H9 (cell line): ENCODE measurements around the gene PARL. TPM values are rescaled to one million over a fixed set of nuclear protein-coding genes. Genes with fewer than 3 reads are reported as not detected.

Experiments used
- DNase-seq: peaks from one replicate; pipeline ENCODE4 v3.0.0-alpha.2; 2017
- H2AFZ ChIP-seq: one replicate; pipeline ENCODE4 v1.6.1; 2013; ENCODE audit warnings: mild to moderate bottlenecking, low read length, control low read depth, moderate library complexity
- H2AK5ac ChIP-seq: 2 replicates; pipeline ENCODE4 v1.6.1; 2013; ENCODE audit warnings: low read length, control low read depth, mixed read lengths; ENCODE audit not compliant: insufficient read length
- H2BK120ac ChIP-seq: one replicate; pipeline ENCODE4 v1.6.1; 2013; ENCODE audit warnings: low read depth, mild to moderate bottlenecking, low read length, control low read depth, inconsistent platforms; ENCODE audit not compliant: poor library complexity, severe bottlenecking
- H2BK12ac ChIP-seq: 2 replicates; pipeline ENCODE4 v1.6.1; 2013; ENCODE audit warnings: low read length, control low read depth, mixed read lengths, low read depth; ENCODE audit not compliant: insufficient read length
- H2BK15ac ChIP-seq: 2 replicates; pipeline ENCODE4 v1.6.1; 2013; ENCODE audit warnings: low read depth, low read length, control low read depth
- H2BK20ac ChIP-seq: one replicate; pipeline ENCODE4 v1.6.1; 2013; ENCODE audit warnings: low read depth, mild to moderate bottlenecking, low read length, control low read depth, inconsistent platforms; ENCODE audit not compliant: poor library complexity, severe bottlenecking
- H2BK5ac ChIP-seq: 2 replicates; pipeline ENCODE4 v1.6.1; 2013; ENCODE audit warnings: low read length, control low read depth, mixed read lengths; ENCODE audit not compliant: insufficient read length
- H3K14ac ChIP-seq: 2 replicates; pipeline ENCODE4 v1.6.1; 2013; ENCODE audit warnings: low read length, control low read depth; ENCODE audit not compliant: insufficient read depth
- H3K18ac ChIP-seq: 2 replicates; pipeline ENCODE4 v1.6.1; 2013; ENCODE audit warnings: low read depth, mild to moderate bottlenecking, mixed read lengths, low read length, control low read depth; ENCODE audit not compliant: insufficient read length
- H3K23ac ChIP-seq: 2 replicates; pipeline ENCODE4 v1.6.1; 2013; ENCODE audit warnings: low read length, control low read depth, mixed read lengths, low read depth; ENCODE audit not compliant: insufficient read length
- H3K23me2 ChIP-seq: 2 replicates; pipeline ENCODE4 v1.6.1; 2013; ENCODE audit warnings: low read depth, mild to moderate bottlenecking, mixed read lengths, low read length, control low read depth; ENCODE audit not compliant: insufficient read length, poor library complexity, severe bottlenecking
- H3K27ac ChIP-seq: 2 replicates; pipeline ENCODE4 v1.5.1; 2013; ENCODE audit warnings: low read length, control low read depth, mixed read lengths, low read depth; ENCODE audit not compliant: insufficient read length
- H3K27me3 ChIP-seq: 2 replicates; pipeline ENCODE4 v1.6.1; 2013; ENCODE audit warnings: low read length, control low read depth, inconsistent platforms; ENCODE audit not compliant: insufficient read depth
- H3K4ac ChIP-seq: 2 replicates; pipeline ENCODE4 v1.6.1; 2013; ENCODE audit warnings: low read depth, mild to moderate bottlenecking, control low read depth, inconsistent platforms, low read length, moderate library complexity
- H3K4me1 ChIP-seq: 2 replicates; pipeline ENCODE4 v1.6.1; 2013; ENCODE audit warnings: low read length, control low read depth, inconsistent platforms; ENCODE audit not compliant: insufficient read depth
- H3K4me2 ChIP-seq: 2 replicates; pipeline ENCODE4 v1.6.1; 2013; ENCODE audit warnings: low read length, control low read depth, mixed read lengths; ENCODE audit not compliant: insufficient read length, insufficient read depth
- H3K56ac ChIP-seq: 2 replicates; pipeline ENCODE4 v1.6.1; 2013; ENCODE audit warnings: low read depth, mild to moderate bottlenecking, mixed read lengths, low read length, control low read depth; ENCODE audit not compliant: insufficient read length
- H3K79me1 ChIP-seq: 2 replicates; pipeline ENCODE4 v1.6.1; 2013; ENCODE audit warnings: low read depth, mild to moderate bottlenecking, moderate library complexity, low read length, control low read depth, inconsistent platforms; ENCODE audit not compliant: insufficient read depth, poor library complexity, severe bottlenecking
- H3K79me2 ChIP-seq: 2 replicates; pipeline ENCODE4 v1.6.1; 2013; ENCODE audit warnings: low read length, control low read depth, inconsistent platforms; ENCODE audit not compliant: insufficient read depth
- H3K9ac ChIP-seq: 2 replicates; pipeline ENCODE4 v1.6.1; 2013; ENCODE audit warnings: low read length, control low read depth, mixed read lengths; ENCODE audit not compliant: insufficient read length; ENCODE audit errors: extremely low read depth
- H3K9me3 ChIP-seq: one replicate; pipeline ENCODE4 v1.6.1; 2013; ENCODE audit warnings: low read depth, low read length, inconsistent platforms; ENCODE audit not compliant: control insufficient read depth
- H3T11ph ChIP-seq: one replicate; pipeline ENCODE4 v1.6.1; 2013; ENCODE audit warnings: mild to moderate bottlenecking, low read length, control low read depth, inconsistent platforms
- H4K20me1 ChIP-seq: one replicate; pipeline ENCODE4 v1.6.1; 2013; ENCODE audit not compliant: control insufficient read depth, insufficient read length, insufficient read depth
- H4K5ac ChIP-seq: 2 replicates; pipeline ENCODE4 v1.6.1; 2013; ENCODE audit warnings: low read depth, mild to moderate bottlenecking, mixed read lengths, low read length, control low read depth; ENCODE audit not compliant: insufficient read length
- H4K8ac ChIP-seq: replicated peaks from 2 replicates; pipeline ENCODE4 v1.6.1; 2013; ENCODE audit warnings: low read length, control low read depth, mixed read lengths, low read depth; ENCODE audit not compliant: insufficient read length
- H4K91ac ChIP-seq: 2 replicates; pipeline ENCODE4 v1.6.1; 2013; ENCODE audit warnings: low read depth, mild to moderate bottlenecking, moderate library complexity, mixed read lengths, low read length, control low read depth; ENCODE audit not compliant: insufficient read length
- H3K27ac Mint-ChIP-seq, 3 experiments: 2 replicates in 2 of 3; 3 replicates in 1 of 3; pipeline ENCODE4 v1.8.0; 2020 to 2021; ENCODE audit warnings: mixed read lengths in 3 of 3, mild to moderate bottlenecking in 1 of 3, moderate library complexity in 1 of 3
- H3K27me3 Mint-ChIP-seq: 2 replicates; pipeline ENCODE4 v1.8.0; 2021; ENCODE audit warnings: low read depth, mild to moderate bottlenecking, moderate library complexity, mixed read lengths
- H3K36me3 Mint-ChIP-seq, 3 experiments: 2 replicates in 2 of 3; 3 replicates in 1 of 3; pipeline ENCODE4 v1.8.0; 2020 to 2021; ENCODE audit warnings: low read depth in 3 of 3, mixed read lengths in 3 of 3; ENCODE audit not compliant: insufficient read depth in 1 of 3
- H3K4me1 Mint-ChIP-seq, 2 experiments: 2 replicates each; pipeline ENCODE4 v1.8.0; 2020; ENCODE audit warnings: mixed read lengths in 2 of 2
- H3K4me3 Mint-ChIP-seq, 2 experiments: 2 replicates in 1 of 2; 3 replicates in 1 of 2; pipeline ENCODE4 v1.8.0; 2020 to 2021; ENCODE audit warnings: mild to moderate bottlenecking in 2 of 2, mixed read lengths in 2 of 2, moderate library complexity in 1 of 2
- H3K9me3 Mint-ChIP-seq, 2 experiments: 2 replicates in 1 of 2; 3 replicates in 1 of 2; pipeline ENCODE4 v1.8.0; 2020; ENCODE audit warnings: mild to moderate bottlenecking in 2 of 2, mixed read lengths in 2 of 2, moderate library complexity in 1 of 2
- WGBS: extraction: QIAGEN DNeasy Blood & Tissue Kit; methylation state at CpG from one replicate; pipeline ENCODE4 v1.1.7; 2013; ENCODE audit warnings: missing lambda C conversion rate, low lambda C conversion rate, mixed read lengths; ENCODE audit not compliant: insufficient read length; ENCODE audit errors: extremely low coverage; 5-methylcytosine and 5-hydroxymethylcytosine counted together
- total RNA-seq: library from RNA; stranded (reverse); gene quantifications from 2 replicates; pipeline ENCODE4 v1.2.1, GENCODE V29; 2021
- TF ChIP-seq, protein P1 (sequence below): fragments of 200-600 bp; sonication (generic); conservative IDR thresholded peaks from 3 replicates; pipeline ENCODE4 v1.8.0; 2021; ENCODE audit warnings: antibody characterized with exemption, mild to moderate bottlenecking

PARL gene
- total RNA-seq, 1 experiment from 2014 or later, result 94.5 TPM

DNA sequence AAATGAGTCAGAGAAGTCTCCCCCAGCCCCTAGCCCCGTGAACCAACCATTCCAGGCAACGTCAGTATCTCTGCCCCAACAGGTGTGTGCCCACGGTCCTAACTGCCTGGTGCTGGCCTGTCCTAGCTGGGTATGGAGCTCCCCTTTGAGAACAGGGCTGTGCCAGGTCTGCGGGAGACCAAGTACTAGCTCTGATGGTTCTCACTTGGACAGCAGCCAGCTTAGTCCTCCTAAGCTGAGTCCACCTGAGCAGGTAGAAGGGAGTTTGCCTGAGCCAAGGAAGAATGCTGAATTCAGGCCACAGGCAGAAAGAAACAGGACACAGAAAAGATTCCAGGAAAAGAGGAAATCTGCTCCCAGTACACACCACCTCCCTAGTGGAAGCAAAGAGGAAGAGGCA is 33.1 kb upstream of the PARL start:
- no peak for DNase-seq
- no peak overlapping the region for H3K4ac ChIP-seq
- no CpG with 5 or more reads among the region's 4 CpGs for WGBS
- H3K4me1 ChIP-seq, result no peaks in the 10 kb centered on the region
- TF ChIP-seq, protein P1, sequence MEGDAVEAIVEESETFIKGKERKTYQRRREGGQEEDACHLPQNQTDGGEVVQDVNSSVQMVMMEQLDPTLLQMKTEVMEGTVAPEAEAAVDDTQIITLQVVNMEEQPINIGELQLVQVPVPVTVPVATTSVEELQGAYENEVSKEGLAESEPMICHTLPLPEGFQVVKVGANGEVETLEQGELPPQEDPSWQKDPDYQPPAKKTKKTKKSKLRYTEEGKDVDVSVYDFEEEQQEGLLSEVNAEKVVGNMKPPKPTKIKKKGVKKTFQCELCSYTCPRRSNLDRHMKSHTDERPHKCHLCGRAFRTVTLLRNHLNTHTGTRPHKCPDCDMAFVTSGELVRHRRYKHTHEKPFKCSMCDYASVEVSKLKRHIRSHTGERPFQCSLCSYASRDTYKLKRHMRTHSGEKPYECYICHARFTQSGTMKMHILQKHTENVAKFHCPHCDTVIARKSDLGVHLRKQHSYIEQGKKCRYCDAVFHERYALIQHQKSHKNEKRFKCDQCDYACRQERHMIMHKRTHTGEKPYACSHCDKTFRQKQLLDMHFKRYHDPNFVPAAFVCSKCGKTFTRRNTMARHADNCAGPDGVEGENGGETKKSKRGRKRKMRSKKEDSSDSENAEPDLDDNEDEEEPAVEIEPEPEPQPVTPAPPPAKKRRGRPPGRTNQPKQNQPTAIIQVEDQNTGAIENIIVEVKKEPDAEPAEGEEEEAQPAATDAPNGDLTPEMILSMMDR, result no peak
- H3K36me3 Mint-ChIP-seq, result peaks cover 5 to 19% (median 8%) of the 10 kb centered on the region in 3 experiments; a peak in 5 of 7 replicates
- H3K79me2 ChIP-seq, result no peaks in the 10 kb centered on the region
- no peak overlapping the region for H3K4me2 ChIP-seq
- no peak overlapping the region for H2BK12ac ChIP-seq
- no peak overlapping the region for H3K27ac Mint-ChIP-seq
- no peak overlapping the region for H3K9ac ChIP-seq
- H3K4me1 Mint-ChIP-seq, result peaks cover 3 to 4% of the 10 kb centered on the region in 2 experiments; a peak in 1 of 4 replicates
- no peak overlapping the region for H2AK5ac ChIP-seq
- no peaks in the 10 kb centered on the region for H3K9me3 ChIP-seq
- H3T11ph ChIP-seq, result no peak overlapping the region
- H3K27me3 ChIP-seq, result no peaks in the 10 kb centered on the region
- no peak overlapping the region for H2BK5ac ChIP-seq
- H3K23me2 ChIP-seq, result no peaks in the 10 kb centered on the region
- no peak overlapping the region for H2BK120ac ChIP-seq
- H3K79me1 ChIP-seq, result no peaks in the 10 kb centered on the region
- H3K27me3 Mint-ChIP-seq, result no peaks in the 10 kb centered on the region
- no peak overlapping the region for H3K14ac ChIP-seq
- H3K9me3 Mint-ChIP-seq, result no peaks in the 10 kb centered on the region
- H4K5ac ChIP-seq, result no peak overlapping the region
- H4K91ac ChIP-seq, result no peak overlapping the region
- H2BK15ac ChIP-seq, result no peak overlapping the region
- H2BK20ac ChIP-seq, result no peak overlapping the region
- H4K8ac ChIP-seq, result no peak overlapping the region
- H4K20me1 ChIP-seq, result no peaks in the 10 kb centered on the region
- no peak overlapping the region for H3K27ac ChIP-seq
- H3K18ac ChIP-seq, result no peak overlapping the region
- no peak overlapping the region for H3K56ac ChIP-seq
- no peak overlapping the region for H3K23ac ChIP-seq
- H3K4me3 Mint-ChIP-seq, result no peak overlapping the region
- no peak overlapping the region for H2AFZ ChIP-seq
